HepG2 (cell line): ENCODE results near the gene USP15. TPM values are rescaled to one million over a fixed set of nuclear protein-coding genes. Genes with fewer than 3 reads are reported as not detected.

ENCODE experiments used
- ELF4 ChIP-seq: sonication (generic); formaldehyde crosslinking; IDR thresholded peaks from 2 replicates; pipeline ENCODE4 v1.5.0; 2020; ENCODE audit warnings: missing genetic modification reagents, mild to moderate bottlenecking, moderate library complexity, borderline replicate concordance
- GLMP ChIP-seq: sonication (generic); formaldehyde crosslinking; IDR thresholded peaks from 2 replicates; pipeline ENCODE4 v1.9.0; 2021; ENCODE audit warnings: missing genetic modification reagents, mild to moderate bottlenecking, borderline replicate concordance
- MED8 ChIP-seq: sonication (generic); formaldehyde crosslinking; IDR thresholded peaks from 2 replicates; pipeline ENCODE4 v1.8.1; 2023; ENCODE audit warnings: mild to moderate bottlenecking, missing genetic modification reagents; ENCODE audit not compliant: insufficient replicate concordance
- NR0B2 ChIP-seq: sonication (generic); formaldehyde crosslinking; IDR thresholded peaks from 2 replicates; pipeline ENCODE4 v1.4.0; 2020; ENCODE audit warnings: mild to moderate bottlenecking, missing genetic modification reagents
- NR3C1 ChIP-seq: sonication (generic); formaldehyde crosslinking; IDR thresholded peaks from 2 replicates; pipeline ENCODE4 v1.4.0; 2020; ENCODE audit warnings: missing genetic modification reagents
- POLR2A ChIP-seq, 2 experiments: IDR thresholded peaks; 2 replicates each; pipeline ENCODE4 v1.6.1; 2011; ENCODE audit warnings: low read depth in 2 of 2, low read length in 2 of 2, mild to moderate bottlenecking in 1 of 2, moderate library complexity in 1 of 2; ENCODE audit not compliant: insufficient read depth in 1 of 2
- RFXAP ChIP-seq: sonication (generic); formaldehyde crosslinking; IDR thresholded peaks from 2 replicates; pipeline ENCODE4 v1.4.0; 2020; ENCODE audit warnings: missing genetic modification reagents, borderline replicate concordance
- RXRA ChIP-seq: sonication (generic); formaldehyde crosslinking; IDR thresholded peaks from 2 replicates; pipeline ENCODE4 v1.5.1; 2020; ENCODE audit warnings: missing genetic modification reagents
- SIX4 ChIP-seq: sonication (generic); formaldehyde crosslinking; IDR thresholded peaks from 2 replicates; pipeline ENCODE4 v1.4.0; 2020; ENCODE audit warnings: missing genetic modification reagents
- TBP ChIP-seq: sonication (generic); formaldehyde crosslinking; IDR thresholded peaks from 2 replicates; pipeline ENCODE4 v1.5.0; 2020; ENCODE audit warnings: missing genetic modification reagents
- TCF7 ChIP-seq: sonication (generic); IDR thresholded peaks from 2 replicates; pipeline ENCODE4 v1.6.1; 2016; ENCODE audit warnings: antibody characterized with exemption, low read depth
- TSC22D2 ChIP-seq: sonication (generic); formaldehyde crosslinking; IDR thresholded peaks from 2 replicates; pipeline ENCODE4 v1.5.1; 2020; ENCODE audit warnings: missing genetic modification reagents, mild to moderate bottlenecking, borderline replicate concordance
- YEATS4 ChIP-seq: sonication (generic); formaldehyde crosslinking; IDR thresholded peaks from 2 replicates; pipeline ENCODE4 v1.4.0; 2020; ENCODE audit warnings: missing genetic modification reagents, borderline replicate concordance
- ZBTB7A ChIP-seq: sonication (generic); formaldehyde crosslinking; IDR thresholded peaks from 2 replicates; pipeline ENCODE4 v1.8.0; 2022; ENCODE audit warnings: mild to moderate bottlenecking, missing genetic modification reagents
- ZNF318 ChIP-seq: sonication (generic); formaldehyde crosslinking; IDR thresholded peaks from 2 replicates; pipeline ENCODE4 v1.4.0; 2020; ENCODE audit warnings: mild to moderate bottlenecking, missing genetic modification reagents
- ZNF710 ChIP-seq: sonication (generic); formaldehyde crosslinking; IDR thresholded peaks from 2 replicates; pipeline ENCODE4 v1.5.0; 2020; ENCODE audit warnings: mild to moderate bottlenecking, missing genetic modification reagents, borderline replicate concordance
- polyA plus RNA-seq, 8 experiments: library from polyadenylated mRNA; depleted of rRNA in 3 of 8; stranded (reverse) in 7 of 8; unstranded in 1 of 8; fragments of >200 nt; fragmentation: Illumina TruSeq in 4 of 8; extraction: Trizol in 4 of 8; gene quantifications; 2 replicates each; pipeline versions ENCODE4 v1.2.1 to v1.2.3, GENCODE V29; 2011 to 2016; ENCODE audit warnings: low read depth in 4 of 8, missing spikeins in 1 of 8, mixed read lengths in 1 of 8; ENCODE audit not compliant: insufficient read depth in 1 of 8
- total RNA-seq, 5 experiments: library from RNA; depleted of rRNA; stranded (reverse); fragments of >200 nt; fragmentation: Illumina TruSeq; extraction: Trizol; gene quantifications; 2 replicates each; pipeline ENCODE4 v1.2.3, GENCODE V29; 2016; ENCODE audit warnings: low read depth in 1 of 5

USP15 gene
- total and polyA plus RNA-seq, 2 of the 13 experiments (the other 11 are each of a cell fraction or from before 2014, with no cell fraction given), result 17.3 to 51.7 TPM

GRCh38 chr12:62259993-62260732, at the start of gene USP15 (continued):
- TF ChIP-seq ZNF710, result peak; percentile 86; the same call in 1 of the 2 replicates
- peak; percentile 60; the same call in 1 of the 2 replicates for TF ChIP-seq YEATS4 (CRISPR knock-in tag)
- peak; percentile 77 for TF ChIP-seq RXRA
- TF ChIP-seq SIX4 (CRISPR knock-in tag), result peak; percentile 28; the same call in 1 of the 2 replicates
- no peak for TF ChIP-seq TSC22D2
- TF ChIP-seq RFXAP (CRISPR knock-in tag), result peak; percentile 34; the same call in 1 of the 2 replicates
- 0 out of 2 replicates have a peak, but pooled peaks have one; percentile 3 for TF ChIP-seq ELF4
- peak; percentile 53; the same call in 1 of the 2 replicates for TF ChIP-seq NR0B2
- peak; percentile 65; the same call in 1 of the 2 replicates for TF ChIP-seq ZBTB7A
- no peak for TF ChIP-seq ZNF318 (CRISPR knock-in tag)
- TF ChIP-seq NR3C1 (CRISPR knock-in tag), result no peak
- no peak for TF ChIP-seq TBP (CRISPR knock-in tag)
- peak; percentile 27 for TF ChIP-seq MED8 (CRISPR knock-in tag)
- no peak; the same call in 1 of the 2 replicates for TF ChIP-seq GLMP (CRISPR knock-in tag)
- TF ChIP-seq POLR2A (IDR thresholded peaks at IDR 0.05; ENCODE audit: insufficient read depth in 1 of 2, low read depth in 2 of 2, low read length in 2 of 2), result peak; percentile 81 to 93
- TF ChIP-seq TCF7, result no peak
